OCI-LY3 (cell line): ENCODE measurements around the gene ADCY3.
"Not testable (repeated sequence)": the region's sequence is repeated elsewhere in the genome, so short reads cannot be mapped to it uniquely, and the experiment has no call there.

Experiments used
- H2AFZ ChIP-seq: fragments of 200-600, 300-600 bp; shearing (Covaris generic); 2 replicates; pipeline ENCODE4 v1.6.0; 2014; ENCODE audit warnings: antibody characterized with exemption, low read depth, low read length
- H3K27ac ChIP-seq: fragments of 200-600, 300-600 bp; sonication (generic); 2 replicates; pipeline ENCODE4 v1.5.1; 2014; ENCODE audit warnings: mild to moderate bottlenecking, low read length, moderate library complexity, mixed read lengths
- H3K27me3 ChIP-seq: fragments of 200-600, 300-600 bp; sonication (generic); 2 replicates; pipeline ENCODE4 v1.6.1; 2014; ENCODE audit warnings: low read depth, low read length, mixed read lengths
- H3K36me3 ChIP-seq: fragments of 200-600, 300-600 bp; sonication (generic); replicated peaks from 2 replicates; pipeline ENCODE3; 2014; ENCODE audit warnings: low read depth, low read length, mixed read lengths
- H3K4me1 ChIP-seq: fragments of 300-600, 200-600 bp; sonication (generic); 2 replicates; pipeline ENCODE4 v1.6.1; 2014; ENCODE audit warnings: low read length, mixed read lengths
- H3K4me2 ChIP-seq: fragments of 200-600, 300-600 bp; sonication (generic); 2 replicates; pipeline ENCODE4 v1.6.1; 2014; ENCODE audit warnings: low read length, mixed read lengths
- H3K4me3 ChIP-seq: fragments of 300-600, 200-600 bp; sonication (generic); 2 replicates; pipeline ENCODE4 v1.5.1; 2014; ENCODE audit warnings: antibody characterized with exemption, mild to moderate bottlenecking, low read length, moderate library complexity
- H3K79me2 ChIP-seq: fragments of 300-600, 200-600 bp; shearing (Covaris generic); 2 replicates; pipeline ENCODE4 v1.6.1; 2014; ENCODE audit warnings: mild to moderate bottlenecking, low read length, mixed read lengths
- H3K9ac ChIP-seq: fragments of 300-600, 200-600 bp; shearing (Covaris generic); 2 replicates; pipeline ENCODE4 v1.6.0; 2014; ENCODE audit warnings: mild to moderate bottlenecking, low read length, moderate library complexity
- H3K9me3 ChIP-seq: fragments of 200-600, 300-600 bp; shearing (Covaris generic); 2 replicates; pipeline ENCODE4 v1.6.1; 2014; ENCODE audit warnings: low read length, mixed read lengths; ENCODE audit not compliant: insufficient read depth
- H4K20me1 ChIP-seq: fragments of 200-600, 300-600 bp; sonication (generic); 2 replicates; pipeline ENCODE4 v1.6.1; 2016; ENCODE audit warnings: low read length, mixed read lengths; ENCODE audit not compliant: insufficient read depth
- CTCF ChIP-seq: fragments of 200-600, 300-600 bp; sonication (generic); IDR thresholded peaks from 2 replicates; pipeline ENCODE4 v1.5.1; 2014; ENCODE audit warnings: antibody characterized with exemption, low read length, low read depth
- EZH2phosphoT487 ChIP-seq: fragments of 200-600 bp; shearing (Covaris generic); IDR thresholded peaks from 2 replicates; pipeline ENCODE4 v1.6.1; 2018; ENCODE audit warnings: antibody characterized with exemption, mixed run types, low read depth

The ADCY3 gene

GRCh38 chr2:24838541-24838940 is 81.5 kb downstream of the ADCY3 start:
- Histone ChIP-seq H3K79me2 (no peaks in the 10 kb centered on the region), H3K36me3 (peaks cover 62% of the 10 kb centered on the region), H3K9ac (no peak overlapping the region), H3K4me1 (no peaks in the 10 kb centered on the region), H3K27ac (no peak overlapping the region), H3K27me3 (no peaks in the 10 kb centered on the region), H3K4me3 (no peak overlapping the region), H2AFZ (no peak overlapping the region), H4K20me1 (no peaks in the 10 kb centered on the region), H3K9me3 (no peaks in the 10 kb centered on the region), H3K4me2 (no peak overlapping the region)
- no peak for TF ChIP-seq CTCF
- TF ChIP-seq EZH2phosphoT487 = no peak

- no peak overlapping the region for H3K27ac ChIP-seq
- no peak overlapping the region for H3K4me2 ChIP-seq
- no peak overlapping the region for H3K9ac ChIP-seq
- no peaks in the 10 kb centered on the region for H4K20me1 ChIP-seq
- H3K4me1 ChIP-seq = no peaks in the 10 kb centered on the region
- no peaks in the 10 kb centered on the region for H3K79me2 ChIP-seq
- no peak overlapping the region for H2AFZ ChIP-seq
- H3K4me3 ChIP-seq = no peak overlapping the region
- no peak for TF ChIP-seq CTCF
- no peak for TF ChIP-seq EZH2phosphoT487
- no peaks in the 10 kb centered on the region for H3K27me3 ChIP-seq
- peaks cover 64% of the 10 kb centered on the region for H3K36me3 ChIP-seq
- no peaks in the 10 kb centered on the region for H3K9me3 ChIP-seq
Observed at GRCh38 chr2:24837996-24838513, 82.0 kb downstream of the ADCY3 start.

GRCh38 chr2:24836706-24837105 is 83.3 kb downstream of the ADCY3 start:
- Histone ChIP-seq H3K9ac (no peak overlapping the region), H3K27ac (no peak overlapping the region), H3K4me2 (no peak overlapping the region), H3K27me3 (no peaks in the 10 kb centered on the region), H4K20me1 (no peaks in the 10 kb centered on the region), H3K4me3 (no peak overlapping the region), H3K79me2 (no peaks in the 10 kb centered on the region), H3K36me3 (peaks cover 66% of the 10 kb centered on the region), H3K4me1 (no peaks in the 10 kb centered on the region), H3K9me3 (no peaks in the 10 kb centered on the region), H2AFZ (no peak overlapping the region)
- TF ChIP-seq EZH2phosphoT487 (no peak), CTCF (no peak)

GRCh38 chr2:24836206-24836605 is 83.8 kb downstream of the ADCY3 start:
- no peak overlapping the region for H3K27ac ChIP-seq
- no peaks in the 10 kb centered on the region for H3K27me3 ChIP-seq
- H3K4me1 ChIP-seq = no peaks in the 10 kb centered on the region
- H3K36me3 ChIP-seq = peaks cover 65% of the 10 kb centered on the region
- no peaks in the 10 kb centered on the region for H4K20me1 ChIP-seq
- TF ChIP-seq CTCF (no peak), EZH2phosphoT487 (no peak)
- no peak overlapping the region for H3K4me3 ChIP-seq
- no peaks in the 10 kb centered on the region for H3K79me2 ChIP-seq
- no peak overlapping the region for H2AFZ ChIP-seq
- H3K4me2 ChIP-seq = no peak overlapping the region
- H3K9me3 ChIP-seq = no peaks in the 10 kb centered on the region
- H3K9ac ChIP-seq = no peak overlapping the region

- not testable (repeated sequence) for H4K20me1 ChIP-seq, H2AFZ ChIP-seq, H3K4me3 ChIP-seq, H3K27me3 ChIP-seq, H3K27ac ChIP-seq, H3K9ac ChIP-seq, H3K79me2 ChIP-seq, H3K4me2 ChIP-seq, H3K9me3 ChIP-seq, H3K4me1 ChIP-seq
- peaks cover 66% of the 10 kb centered on the region for H3K36me3 ChIP-seq
Observed at GRCh38 chr2:24835411-24835810, 84.6 kb downstream of the ADCY3 start.
